Mesenchymal stem cell (in vitro differentiated cells and primary cell): ENCODE measurements around the gene CLIP1.
"Not testable (repeated sequence)": the region's sequence is repeated elsewhere in the genome, so short reads cannot be mapped to it uniquely, and the experiment has no call there.

ENCODE experiments used
- DNase-seq: peaks from one replicate; pipeline ENCODE4 v3.0.0-alpha.2; 2013
- H2AFZ ChIP-seq: one replicate; pipeline ENCODE4 v1.6.1; 2013; ENCODE audit warnings: low read depth, mild to moderate bottlenecking, control low read depth, inconsistent platforms, low read length, moderate library complexity
- H2AK5ac ChIP-seq: 2 replicates; pipeline ENCODE4 v1.6.1; 2013; ENCODE audit warnings: low read length, moderate library complexity, mild to moderate bottlenecking, inconsistent platforms; ENCODE audit not compliant: severe bottlenecking
- H2BK120ac ChIP-seq: one replicate; pipeline ENCODE4 v1.6.1; 2013; ENCODE audit warnings: low read depth, mild to moderate bottlenecking, inconsistent platforms, low read length, moderate library complexity
- H2BK12ac ChIP-seq, 2 experiments: one replicate each; pipeline ENCODE4 v1.6.1; 2013; ENCODE audit warnings: inconsistent platforms in 2 of 2, low read length in 2 of 2, mild to moderate bottlenecking in 2 of 2, moderate library complexity in 2 of 2, control low read depth in 1 of 2
- H2BK15ac ChIP-seq: one replicate; pipeline ENCODE4 v1.6.1; 2013; ENCODE audit warnings: mild to moderate bottlenecking, low read depth, inconsistent platforms; ENCODE audit not compliant: poor library complexity, severe bottlenecking
- H2BK5ac ChIP-seq: 2 replicates; pipeline ENCODE4 v1.6.1; 2013; ENCODE audit warnings: low read depth, mild to moderate bottlenecking, low read length, control low read depth, inconsistent platforms; ENCODE audit not compliant: poor library complexity, severe bottlenecking
- H3K14ac ChIP-seq, 2 experiments: one replicate each; pipeline ENCODE4 v1.6.1; 2013; ENCODE audit warnings: inconsistent platforms in 2 of 2, low read length in 2 of 2, control low read depth in 1 of 2, mild to moderate bottlenecking in 1 of 2, moderate library complexity in 1 of 2
- H3K18ac ChIP-seq, 2 experiments: one replicate each; pipeline ENCODE4 v1.6.1; 2013; ENCODE audit warnings: inconsistent platforms in 2 of 2, low read length in 2 of 2, control low read depth in 1 of 2, low read depth in 1 of 2, mild to moderate bottlenecking in 1 of 2
- H3K23ac ChIP-seq, 2 experiments: one replicate each; pipeline ENCODE4 v1.6.1; 2013; ENCODE audit warnings: inconsistent platforms in 2 of 2, low read length in 2 of 2, mild to moderate bottlenecking in 2 of 2, moderate library complexity in 2 of 2, control low read depth in 1 of 2
- H3K27ac ChIP-seq: 2 replicates; pipeline ENCODE4 v1.5.1; 2013; ENCODE audit warnings: mild to moderate bottlenecking, moderate library complexity, low read length, control low read depth, inconsistent platforms; ENCODE audit not compliant: poor library complexity, severe bottlenecking
- H3K27me3 ChIP-seq, 2 experiments: 2 replicates each; pipeline versions ENCODE4 v1.6.1 to v1.7.0; 2013; ENCODE audit warnings: low read length in 2 of 2, mild to moderate bottlenecking in 2 of 2, moderate library complexity in 2 of 2, control low read depth in 1 of 2, inconsistent platforms in 1 of 2; ENCODE audit not compliant: control insufficient read depth in 1 of 2, insufficient read depth in 1 of 2
- H3K36me3 ChIP-seq, 2 experiments: 2 replicates each; pipeline versions ENCODE4 v1.6.1 to v1.7.0; 2013; ENCODE audit warnings: low read length in 2 of 2, control low read depth in 1 of 2, inconsistent platforms in 1 of 2, low read depth in 1 of 2, mild to moderate bottlenecking in 1 of 2; ENCODE audit not compliant: insufficient read depth in 2 of 2, control insufficient read depth in 1 of 2
- H3K4ac ChIP-seq, 2 experiments: one replicate each; pipeline ENCODE4 v1.6.1; 2013; ENCODE audit warnings: inconsistent platforms in 2 of 2, low read length in 2 of 2, mild to moderate bottlenecking in 2 of 2, moderate library complexity in 2 of 2, control low read depth in 1 of 2, low read depth in 1 of 2
- H3K4me1 ChIP-seq: 2 replicates; pipeline ENCODE4 v1.6.1; 2013; ENCODE audit warnings: low read depth, low read length, control low read depth; ENCODE audit not compliant: control insufficient read depth, insufficient read depth
- H3K4me2 ChIP-seq: 2 replicates; pipeline ENCODE4 v1.6.1; 2013; ENCODE audit warnings: low read length, mild to moderate bottlenecking, inconsistent platforms; ENCODE audit not compliant: poor library complexity, severe bottlenecking
- H3K4me3 ChIP-seq, 2 experiments: 2 replicates each; pipeline versions ENCODE4 v1.5.1 to v1.7.0; 2013; ENCODE audit warnings: low read length in 2 of 2, mild to moderate bottlenecking in 2 of 2, control low read depth in 1 of 2, low read depth in 1 of 2; ENCODE audit not compliant: insufficient read depth in 1 of 2
- H3K79me1 ChIP-seq: replicated peaks from 2 replicates; pipeline ENCODE4 v1.6.1; 2013; ENCODE audit warnings: mild to moderate bottlenecking, control low read depth, low read length, inconsistent platforms; ENCODE audit not compliant: poor library complexity, severe bottlenecking
- H3K9ac ChIP-seq: 2 replicates; pipeline ENCODE4 v1.7.0; 2013; ENCODE audit warnings: mild to moderate bottlenecking, low read length, moderate library complexity
- H3K9me3 ChIP-seq: 2 replicates; pipeline ENCODE4 v1.7.0; 2013; ENCODE audit warnings: mild to moderate bottlenecking, low read length; ENCODE audit not compliant: control insufficient read depth
- H4K8ac ChIP-seq: one replicate; pipeline ENCODE4 v1.6.1; 2013; ENCODE audit warnings: inconsistent platforms, mild to moderate bottlenecking, low read length, moderate library complexity
- H4K91ac ChIP-seq: one replicate; pipeline ENCODE4 v1.6.1; 2013; ENCODE audit warnings: mild to moderate bottlenecking, low read length, inconsistent platforms
- WGBS: methylation state at CpG from one replicate; pipeline ENCODE4 v1.1.7; 2013; ENCODE audit warnings: mixed read lengths; 5-methylcytosine and 5-hydroxymethylcytosine counted together

Gene CLIP1

DNA sequence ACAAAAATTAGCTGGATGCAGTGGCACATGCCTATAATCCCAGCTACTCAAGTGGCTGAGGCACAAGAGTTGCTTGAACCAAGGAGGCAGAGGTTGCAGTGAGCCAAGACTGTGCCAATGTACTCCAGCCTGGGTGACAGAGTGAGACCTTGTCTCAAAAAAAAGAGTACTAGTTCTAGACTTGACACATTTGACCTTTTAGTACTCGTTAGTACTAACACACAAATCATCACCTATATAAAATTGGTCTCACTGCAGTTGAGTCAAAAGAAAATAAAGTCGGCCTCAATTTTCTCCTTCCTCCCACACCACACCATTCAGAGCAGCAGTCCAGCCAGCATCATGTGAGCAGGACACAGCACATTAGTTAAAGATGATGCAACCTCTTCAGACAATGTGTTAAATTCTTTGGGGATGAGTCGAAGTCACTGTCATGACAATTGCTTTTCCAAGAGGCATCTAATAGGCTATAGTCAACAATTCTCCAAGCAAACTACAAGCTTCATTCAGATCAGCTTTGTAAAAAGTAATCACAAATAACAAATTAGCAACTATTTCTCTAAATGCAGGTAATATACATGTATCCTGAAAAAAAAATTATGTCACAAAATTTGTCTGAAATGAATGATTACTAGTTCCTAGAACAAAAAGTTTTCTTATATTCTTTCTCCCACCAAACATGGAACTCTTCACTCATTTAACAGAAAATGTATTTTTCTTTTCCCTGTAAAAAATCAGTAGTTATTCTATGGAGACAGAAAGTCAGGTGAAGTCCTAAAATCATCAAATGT, 55.6 kb downstream of the CLIP1 start:
- Histone ChIP-seq H3K27ac (peak overlapping the region; percentile 92), H3K4me3 (no peak overlapping the region), H3K79me1 (peaks cover 13% of the 10 kb centered on the region), H3K23ac (no peak overlapping the region), H2BK15ac (no peak overlapping the region), H2AK5ac (peak overlapping the region; percentile 35), H2BK120ac (peak overlapping the region; percentile 71), H3K27me3 (no peaks in the 10 kb centered on the region), H3K4ac (peak overlapping the region; percentile 64 to 71), H2AFZ (no peak overlapping the region), H3K9ac (peak overlapping the region; percentile 82), H3K14ac (no peak overlapping the region), H3K9me3 (no peaks in the 10 kb centered on the region), H3K36me3 (peaks cover 8 to 17% of the 10 kb centered on the region in 2 experiments), H4K8ac (peak overlapping the region; percentile 80), H4K91ac (peak overlapping the region; percentile 57), H3K18ac (peak overlapping the region; percentile 83 to 84), H3K4me1 (peaks cover 14% of the 10 kb centered on the region), H2BK12ac (peak overlapping the region; percentile 84 to 93), H2BK5ac (no peak overlapping the region), H3K4me2 (no peak overlapping the region)
- DNase-seq = peak; percentile 96
- WGBS = 0% methylated on average over 3 of the region's 3 CpGs

DNA sequence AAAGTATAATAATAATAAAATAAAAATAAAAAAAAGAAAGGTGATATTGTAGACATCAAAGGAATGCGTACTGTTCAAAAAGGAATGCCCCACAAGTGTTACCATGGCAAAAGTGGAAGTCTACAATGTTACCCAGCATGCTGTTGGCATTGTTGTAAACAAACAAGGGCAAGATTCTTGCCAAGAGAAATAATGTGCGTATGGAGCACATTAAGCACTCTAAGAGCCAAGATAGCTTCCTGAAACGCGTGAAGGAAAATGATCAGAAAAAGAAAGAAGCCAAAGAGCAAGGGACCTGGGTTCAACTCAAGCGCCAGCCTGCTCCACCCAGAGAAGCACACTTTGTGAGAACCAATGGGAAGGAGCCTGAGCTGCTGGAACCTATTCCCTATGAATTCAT, 57.2 kb downstream of the CLIP1 start:
- not testable (repeated sequence) for H3K14ac ChIP-seq, H2BK120ac ChIP-seq, H2AK5ac ChIP-seq, H3K4me3 ChIP-seq, H3K18ac ChIP-seq, H3K27me3 ChIP-seq, H2BK12ac ChIP-seq, H4K8ac ChIP-seq, H2AFZ ChIP-seq, H3K4me2 ChIP-seq, H3K9ac ChIP-seq, H4K91ac ChIP-seq, H3K9me3 ChIP-seq, H3K27ac ChIP-seq, H3K4ac ChIP-seq, H3K23ac ChIP-seq, H2BK15ac ChIP-seq, DNase-seq, H2BK5ac ChIP-seq
- Histone ChIP-seq H3K79me1 (peaks cover 17% of the 10 kb centered on the region), H3K4me1 (peaks cover 14% of the 10 kb centered on the region), H3K36me3 (peaks cover 18 to 28% of the 10 kb centered on the region in 2 experiments)
- 92% methylated on average over 5 of the region's 5 CpGs for WGBS

DNA sequence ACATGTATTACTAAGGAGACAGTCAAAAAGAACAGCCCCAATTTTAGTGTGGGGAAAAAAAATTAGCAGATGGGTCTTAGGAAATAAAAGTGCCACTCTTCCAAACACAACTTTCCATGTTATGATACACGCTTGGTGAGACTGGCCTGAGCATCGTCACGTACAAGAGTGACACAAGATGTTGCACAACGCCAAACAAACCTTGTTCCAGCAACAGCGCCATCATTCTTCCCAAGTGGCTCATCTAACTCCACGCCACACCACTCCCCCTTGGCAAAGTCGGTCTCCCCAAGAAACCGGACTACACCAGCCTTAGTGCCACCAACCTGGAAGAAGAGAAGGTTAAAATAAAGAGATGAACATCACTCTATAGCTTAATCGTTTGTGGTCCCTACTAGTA, 58.7 kb downstream of the CLIP1 start:
- DNase-seq = peak; percentile 48
- Histone ChIP-seq H3K4me1 (peaks cover 9% of the 10 kb centered on the region), H3K18ac (no peak overlapping the region), H3K4me3 (no peak overlapping the region), H3K23ac (no peak overlapping the region), H3K27me3 (no peaks in the 10 kb centered on the region), H2BK5ac (no peak overlapping the region), H4K91ac (no peak overlapping the region), H4K8ac (no peak overlapping the region), H3K79me1 (peaks cover 18% of the 10 kb centered on the region), H3K36me3 (peaks cover 22 to 38% of the 10 kb centered on the region in 2 experiments), H3K9me3 (no peaks in the 10 kb centered on the region), H2AK5ac (no peak overlapping the region), H3K9ac (no peak overlapping the region), H3K27ac (no peak overlapping the region), H3K14ac (no peak overlapping the region), H2BK15ac (no peak overlapping the region), H2BK12ac (no peak overlapping the region), H2AFZ (no peak overlapping the region), H3K4ac (peak overlapping the region in 1 of 2 experiments; percentile 19), H3K4me2 (no peak overlapping the region), H2BK120ac (no peak overlapping the region)
- WGBS = 91% methylated on average over 8 of the region's 9 CpGs

DNA sequence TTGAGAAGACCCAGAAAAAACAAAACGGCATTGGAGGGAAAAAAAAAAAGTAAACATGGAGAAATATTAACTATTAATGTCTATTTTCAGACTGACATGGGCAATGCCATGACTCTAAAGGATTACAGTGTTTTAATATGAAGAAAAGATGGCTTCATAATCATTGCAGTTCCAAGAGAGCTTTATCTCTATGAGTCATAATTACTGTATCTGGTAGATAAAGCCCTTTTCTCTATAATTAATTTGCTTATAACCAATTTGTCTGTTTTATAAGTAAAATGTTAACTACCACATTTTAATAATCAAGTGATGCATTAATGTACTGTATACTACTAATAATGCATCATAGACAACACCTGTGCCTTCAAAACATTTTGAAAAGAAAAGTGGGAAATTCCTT, 59.7 kb downstream of the CLIP1 start:
- H3K4me1 ChIP-seq = peaks cover 9% of the 10 kb centered on the region
- WGBS = no CpG with 5 or more reads among the region's 1 CpG
- H3K27ac ChIP-seq = no peak overlapping the region
- H3K79me1 ChIP-seq = peaks cover 18% of the 10 kb centered on the region
- H2BK15ac ChIP-seq = no peak overlapping the region
- no peak overlapping the region for H3K4me3 ChIP-seq
- no peak overlapping the region for H4K91ac ChIP-seq
- no peaks in the 10 kb centered on the region for H3K27me3 ChIP-seq
- H2BK5ac ChIP-seq = no peak overlapping the region
- H3K9ac ChIP-seq = no peak overlapping the region
- H2AK5ac ChIP-seq = no peak overlapping the region
- peaks cover 22 to 40% of the 10 kb centered on the region in 2 experiments for H3K36me3 ChIP-seq
- H4K8ac ChIP-seq = no peak overlapping the region
- no peaks in the 10 kb centered on the region for H3K9me3 ChIP-seq
- H3K23ac ChIP-seq = no peak overlapping the region
- no peak overlapping the region for H3K18ac ChIP-seq
- no peak overlapping the region for H2BK120ac ChIP-seq
- no peak overlapping the region for H3K14ac ChIP-seq
- H3K4me2 ChIP-seq = no peak overlapping the region
- no peak overlapping the region for H3K4ac ChIP-seq
- DNase-seq = no peak
- no peak overlapping the region for H2AFZ ChIP-seq
- H2BK12ac ChIP-seq = no peak overlapping the region
